ENCODE results near the gene PPM1A.

PPM1A gene

DNA sequence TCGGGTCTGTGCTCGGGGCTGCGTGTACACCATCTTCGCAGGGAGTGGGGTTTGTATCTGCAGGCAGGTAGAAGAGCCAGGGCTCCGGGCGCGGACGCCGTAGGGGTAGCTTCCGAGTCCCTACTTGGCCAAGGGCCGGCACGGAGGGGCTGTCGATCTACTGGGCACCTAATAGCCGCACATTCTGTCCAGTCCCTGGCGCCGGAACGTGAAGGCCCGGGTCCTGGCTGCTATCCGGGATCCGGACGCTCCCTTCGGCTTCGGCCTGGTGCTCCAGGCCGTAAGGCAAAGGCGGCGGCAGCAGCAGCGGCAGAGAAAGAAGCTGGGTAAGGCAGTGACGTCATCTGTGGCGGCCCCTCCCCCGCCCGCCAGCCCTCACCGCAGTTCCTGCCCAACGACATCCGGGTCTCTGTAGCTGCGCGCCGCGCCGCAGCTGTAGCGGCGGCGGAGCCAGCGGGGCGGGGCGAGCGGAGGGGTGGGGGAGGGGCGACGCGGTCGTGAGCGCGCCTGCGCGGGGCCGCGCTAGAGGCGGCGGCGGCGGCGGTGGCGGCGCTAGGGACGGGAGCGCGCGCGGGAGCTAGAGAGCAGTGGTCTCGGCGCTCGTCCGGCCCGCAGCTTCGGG lies at the start of gene PPM1A:
Gene PPM1A, plus strand, starts transcription at position 525 of the 622 bp plus-strand sequence. CDS start 33,483 bp downstream, outside the sequence.
- TF ChIP-seq, protein P1, sequence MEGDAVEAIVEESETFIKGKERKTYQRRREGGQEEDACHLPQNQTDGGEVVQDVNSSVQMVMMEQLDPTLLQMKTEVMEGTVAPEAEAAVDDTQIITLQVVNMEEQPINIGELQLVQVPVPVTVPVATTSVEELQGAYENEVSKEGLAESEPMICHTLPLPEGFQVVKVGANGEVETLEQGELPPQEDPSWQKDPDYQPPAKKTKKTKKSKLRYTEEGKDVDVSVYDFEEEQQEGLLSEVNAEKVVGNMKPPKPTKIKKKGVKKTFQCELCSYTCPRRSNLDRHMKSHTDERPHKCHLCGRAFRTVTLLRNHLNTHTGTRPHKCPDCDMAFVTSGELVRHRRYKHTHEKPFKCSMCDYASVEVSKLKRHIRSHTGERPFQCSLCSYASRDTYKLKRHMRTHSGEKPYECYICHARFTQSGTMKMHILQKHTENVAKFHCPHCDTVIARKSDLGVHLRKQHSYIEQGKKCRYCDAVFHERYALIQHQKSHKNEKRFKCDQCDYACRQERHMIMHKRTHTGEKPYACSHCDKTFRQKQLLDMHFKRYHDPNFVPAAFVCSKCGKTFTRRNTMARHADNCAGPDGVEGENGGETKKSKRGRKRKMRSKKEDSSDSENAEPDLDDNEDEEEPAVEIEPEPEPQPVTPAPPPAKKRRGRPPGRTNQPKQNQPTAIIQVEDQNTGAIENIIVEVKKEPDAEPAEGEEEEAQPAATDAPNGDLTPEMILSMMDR (IDR thresholded peaks at IDR 0.05; ENCODE audit: control insufficient read depth, extremely low read depth, insufficient read depth), result 0 out of 2 replicates have a peak, but pooled peaks have one; percentile 1
- peak; percentile 83 for DNase-seq (ENCODE audit: low read depth)
- peak within 1 kb of the TSS; percentile 78 for H3K4me3 ChIP-seq (ENCODE audit: low read depth, low read length)

DNA sequence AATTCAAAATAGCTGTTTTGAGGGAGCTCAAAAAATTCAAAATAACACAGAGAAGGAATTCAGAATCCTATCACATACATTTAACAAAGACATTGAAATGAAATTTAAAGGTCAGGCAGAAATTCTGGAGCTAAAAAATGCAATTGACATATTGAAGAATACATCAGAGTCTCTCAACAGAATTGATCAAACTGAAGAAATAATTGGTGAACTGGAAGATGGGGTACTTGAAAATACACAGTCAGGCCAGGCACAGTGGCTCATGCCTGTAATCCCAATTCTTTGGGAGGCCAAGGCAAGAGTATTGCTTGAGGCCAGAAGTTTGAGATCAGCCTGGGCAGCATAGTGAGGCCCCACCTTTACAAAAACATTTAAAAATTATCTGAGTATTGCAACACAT lies 49.7 kb upstream of the PPM1A start:
- DNase-seq (ENCODE audit: low read depth), result no peak
- no peak overlapping the region for H3K4me3 ChIP-seq (ENCODE audit: low read depth, low read length)
- TF ChIP-seq, protein P1 (IDR thresholded peaks at IDR 0.05; ENCODE audit: control insufficient read depth, extremely low read depth, insufficient read depth), result no peak

DNA sequence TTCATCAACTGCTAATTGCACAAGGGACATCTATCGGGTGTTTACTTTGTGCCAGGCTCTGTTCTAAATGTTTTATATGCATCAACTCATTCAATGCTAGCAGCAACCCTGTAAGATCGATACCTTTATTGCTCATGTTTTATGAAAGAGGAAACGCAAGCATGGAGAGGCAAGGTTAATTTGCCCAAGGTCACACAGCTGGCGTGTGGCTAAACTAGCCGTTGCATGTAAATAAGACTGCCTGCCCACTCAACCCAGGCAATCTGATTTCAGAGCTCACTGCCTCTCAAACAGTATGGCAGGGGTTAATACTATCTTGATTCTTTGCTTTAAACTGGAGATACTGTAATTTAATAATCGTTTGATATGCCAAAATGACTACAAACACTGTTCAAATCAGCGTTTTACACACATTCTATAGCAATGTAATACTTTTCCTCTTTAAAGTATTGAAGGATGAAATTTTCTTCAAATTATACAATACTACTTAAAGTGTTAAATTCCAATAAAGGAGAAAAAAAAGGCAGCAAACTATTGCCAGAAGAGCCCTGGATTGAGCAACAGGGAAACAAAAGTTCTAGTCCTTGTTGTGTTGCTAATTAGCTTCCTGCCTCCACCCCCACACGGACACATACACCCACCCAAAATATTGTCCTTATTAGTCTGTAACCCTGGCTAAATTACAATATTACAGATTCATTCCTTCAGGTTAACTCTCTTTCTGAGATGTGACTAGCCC lies 44.7 kb upstream of the PPM1A start:
- TF ChIP-seq, protein P1 (IDR thresholded peaks at IDR 0.05; ENCODE audit: control insufficient read depth, extremely low read depth, insufficient read depth), result no peak
- DNase-seq (ENCODE audit: low read depth), result no peak
- H3K4me3 ChIP-seq (ENCODE audit: low read depth, low read length), result no peak overlapping the region

DNA sequence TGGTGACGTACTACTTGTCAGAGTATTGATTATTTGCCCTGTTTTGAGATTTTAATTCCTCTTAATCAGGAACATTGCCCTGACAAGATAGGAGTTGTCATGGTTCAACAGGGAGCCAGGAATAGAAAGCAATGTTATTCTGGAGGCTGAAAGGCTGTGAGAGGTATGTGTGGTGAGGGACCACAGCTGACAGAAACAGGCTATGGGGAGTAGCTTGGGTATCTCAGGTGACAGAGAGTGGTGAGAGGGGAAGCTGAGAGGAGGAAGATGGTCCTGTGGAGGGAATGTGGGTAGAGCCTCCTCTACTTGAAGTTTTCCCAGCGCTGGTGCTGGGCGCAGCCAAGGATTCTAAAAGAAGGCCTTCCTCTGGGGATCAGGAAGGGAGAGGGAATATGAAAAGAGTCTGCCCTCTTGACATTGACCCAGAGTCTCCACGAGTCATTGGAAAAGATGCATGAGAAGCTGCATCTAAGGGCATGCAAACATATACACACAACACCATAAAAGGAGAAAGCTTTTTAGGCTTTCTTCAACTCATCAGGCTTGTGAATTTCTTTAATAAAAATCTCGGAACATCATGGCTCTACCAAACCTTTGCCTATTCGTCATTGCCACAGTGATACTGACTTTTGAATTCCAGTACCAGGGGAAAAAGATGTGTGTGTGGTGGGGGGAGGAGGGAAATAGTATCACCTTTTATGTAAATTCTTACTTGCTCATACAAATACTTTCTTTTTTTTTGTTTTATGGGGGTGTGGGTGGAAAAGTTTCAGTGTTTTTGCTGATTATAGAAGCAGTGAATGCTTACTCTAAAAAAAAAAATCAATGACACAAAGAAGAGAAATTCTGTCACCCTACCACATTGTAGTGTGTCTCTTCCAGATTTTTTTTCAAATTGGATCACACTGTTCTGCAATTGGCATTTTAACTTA lies 43.9 kb upstream of the PPM1A start:
- TF ChIP-seq, protein P1 (IDR thresholded peaks at IDR 0.05; ENCODE audit: control insufficient read depth, extremely low read depth, insufficient read depth), result no peak
- DNase-seq (ENCODE audit: low read depth), result no peak
- H3K4me3 ChIP-seq (ENCODE audit: low read depth, low read length), result no peak overlapping the region

DNA sequence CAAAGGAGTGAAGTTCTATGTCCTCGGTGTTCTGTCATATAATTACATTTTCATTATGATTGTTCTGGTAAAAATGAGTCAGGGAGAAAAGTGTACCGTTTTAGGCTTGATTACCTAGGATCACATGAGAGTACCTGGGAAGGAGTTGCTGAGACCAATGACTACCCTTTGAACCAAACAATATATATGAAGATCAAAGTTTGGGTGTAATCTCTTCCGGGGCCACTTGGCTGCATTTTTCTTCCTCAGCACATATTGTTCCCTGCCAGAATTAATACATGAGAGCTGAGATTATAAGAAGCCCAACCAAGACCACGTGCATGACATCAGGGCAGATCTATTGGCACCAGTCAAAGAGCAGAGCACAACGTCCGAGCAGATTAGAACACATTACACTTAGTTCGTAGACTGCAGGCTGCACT lies 42.8 kb upstream of the PPM1A start:
- no peak for DNase-seq (ENCODE audit: low read depth)
- H3K4me3 ChIP-seq (ENCODE audit: low read depth, low read length), result no peak overlapping the region
- TF ChIP-seq, protein P1 (IDR thresholded peaks at IDR 0.05; ENCODE audit: control insufficient read depth, extremely low read depth, insufficient read depth), result no peak

DNA sequence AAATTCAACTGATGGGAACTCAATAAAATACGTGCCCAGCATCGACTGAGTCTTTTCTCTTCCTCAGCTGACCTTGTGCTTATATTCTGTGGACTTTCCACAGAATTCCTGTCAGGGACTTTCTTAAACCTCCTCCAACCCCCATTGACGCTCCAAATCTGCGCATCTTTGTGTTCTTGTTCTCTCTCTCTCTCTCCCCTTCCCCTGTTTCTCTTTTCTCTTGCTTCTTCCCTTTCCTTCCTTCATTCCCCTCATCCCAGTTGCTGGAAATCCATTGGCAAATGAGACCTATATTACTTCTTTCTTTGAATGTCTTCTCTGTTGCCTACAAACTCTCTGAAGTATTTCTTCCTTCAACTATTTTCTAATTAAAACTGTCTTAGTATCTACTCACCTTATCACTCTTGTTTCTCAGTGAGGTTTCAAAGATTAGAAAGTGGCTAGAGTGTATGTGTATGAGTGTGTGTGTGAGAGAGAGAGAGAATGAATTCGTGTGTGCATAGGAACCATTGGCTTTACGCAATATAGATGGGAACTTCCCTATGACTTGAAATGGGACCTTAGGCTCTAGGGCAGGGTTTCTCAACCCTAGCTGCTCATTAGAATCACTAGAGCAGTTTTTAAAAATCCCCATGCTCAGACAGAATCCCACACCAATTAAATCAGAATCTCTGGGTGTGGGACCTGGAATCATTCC lies 42.0 kb upstream of the PPM1A start:
- TF ChIP-seq, protein P1 (IDR thresholded peaks at IDR 0.05; ENCODE audit: control insufficient read depth, extremely low read depth, insufficient read depth), result no peak
- no peak for DNase-seq (ENCODE audit: low read depth)
- no peak overlapping the region for H3K4me3 ChIP-seq (ENCODE audit: low read depth, low read length)
